Hippocampal formation (tissue), 2 donors: ENCODE data around the gene SLC22A23.

ENCODE experiments used
- DNase-seq, 2 donors: peaks; one replicate each; lab custom pipeline; 2025; lab: John Stamatoyannopoulos, UW

SLC22A23 gene

DNA sequence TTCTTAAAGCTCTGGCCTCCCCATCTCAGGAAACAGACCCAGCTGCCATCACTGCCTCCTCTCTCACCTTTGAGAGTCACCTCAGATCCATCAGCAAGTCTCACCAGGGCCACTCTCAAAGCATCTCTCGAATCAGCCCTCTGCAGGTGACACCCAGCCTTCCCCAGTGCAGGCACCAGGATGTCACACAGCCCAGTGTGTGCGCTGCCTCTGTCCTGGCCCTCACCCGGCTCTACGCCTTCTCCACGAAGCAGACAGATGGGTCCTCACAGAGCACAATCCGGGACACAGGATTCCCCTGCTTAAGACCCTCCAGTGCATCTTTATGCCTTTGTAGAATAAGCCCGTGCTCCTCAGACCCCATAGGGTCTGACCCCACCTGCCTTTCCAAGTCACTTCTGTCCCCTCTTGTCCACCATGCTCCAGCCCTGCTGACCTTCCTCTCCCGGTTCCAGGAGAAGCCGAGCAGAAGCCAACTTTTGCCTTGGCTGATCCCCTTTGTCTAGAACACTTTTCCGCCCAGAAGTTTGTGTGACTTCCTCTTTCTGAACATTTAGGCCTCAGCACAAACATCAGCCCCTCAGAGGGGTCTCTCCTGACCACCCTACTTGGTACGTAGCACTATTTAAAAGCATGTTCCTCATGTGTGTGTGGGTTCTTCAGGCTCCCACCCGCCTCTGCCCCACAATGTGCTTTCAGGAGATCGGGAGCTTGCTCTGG is 137.9 kb downstream of the SLC22A23 start:
- DNase-seq, result no peak

DNA sequence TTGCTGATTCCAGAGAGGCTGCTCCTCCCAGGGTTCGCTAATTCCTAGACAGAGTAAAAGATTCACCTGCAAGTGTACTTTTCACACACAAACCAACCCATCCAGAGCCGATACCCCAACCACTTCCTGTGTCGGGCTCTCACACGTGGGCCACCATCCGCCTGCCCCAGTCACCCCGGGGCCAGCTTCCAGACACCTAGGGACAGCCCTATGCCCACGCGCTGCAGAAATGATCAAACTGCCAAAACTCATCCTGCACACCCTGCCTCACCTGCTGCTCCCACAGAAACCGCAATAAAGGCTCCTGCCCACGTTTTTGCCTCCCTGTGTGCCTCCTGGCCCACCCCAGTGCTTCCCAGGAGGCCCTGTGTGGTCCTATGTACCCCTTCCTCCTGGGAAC is 138.6 kb downstream of the SLC22A23 start:
- no peak for DNase-seq

DNA sequence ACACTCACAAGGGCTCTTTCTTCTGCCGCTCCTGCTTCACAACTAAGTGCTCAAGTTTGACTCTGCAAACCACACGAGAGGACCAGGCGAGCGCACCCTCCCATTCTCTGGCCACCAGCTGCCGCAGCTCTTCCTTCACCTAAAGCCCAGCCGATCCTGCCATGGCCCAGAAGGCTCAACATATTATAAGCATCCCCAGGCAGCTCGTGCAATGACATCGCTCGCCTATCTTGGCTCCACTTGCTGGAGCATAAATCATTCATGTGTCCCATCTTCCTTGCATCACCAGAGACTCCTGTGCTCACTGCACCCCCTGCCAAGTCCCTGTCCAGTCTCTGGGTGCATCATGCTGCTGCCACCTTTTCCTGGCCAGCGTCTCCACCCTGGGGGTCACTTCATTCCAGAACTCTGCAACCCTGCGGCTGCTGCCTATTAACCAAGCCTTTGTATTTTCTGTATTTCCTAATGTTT is 139.1 kb downstream of the SLC22A23 start:
- no peak for DNase-seq

GRCh38 chr6:3316818-3317217 is 140.0 kb downstream of the SLC22A23 start:
- no peak for DNase-seq

DNA sequence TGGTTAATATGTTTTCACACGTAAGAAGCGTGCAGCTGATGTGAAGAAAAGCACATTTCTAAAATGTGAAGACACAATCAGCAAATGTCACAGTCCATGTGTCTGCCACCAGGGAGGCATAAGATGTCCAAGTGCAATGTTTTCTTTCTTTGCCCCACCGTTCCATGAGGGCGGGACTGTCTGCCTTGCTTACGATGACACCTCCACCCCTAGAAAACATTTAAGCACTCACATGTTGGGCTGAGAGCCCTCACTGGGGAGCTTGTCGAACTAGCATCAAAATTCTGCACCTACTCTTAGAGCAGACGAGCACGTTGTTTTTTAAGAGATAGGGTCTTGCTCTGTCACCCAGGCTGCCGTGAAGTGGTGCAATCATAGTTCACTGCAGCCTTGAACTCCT is 140.5 kb downstream of the SLC22A23 start:
- no peak for DNase-seq

DNA sequence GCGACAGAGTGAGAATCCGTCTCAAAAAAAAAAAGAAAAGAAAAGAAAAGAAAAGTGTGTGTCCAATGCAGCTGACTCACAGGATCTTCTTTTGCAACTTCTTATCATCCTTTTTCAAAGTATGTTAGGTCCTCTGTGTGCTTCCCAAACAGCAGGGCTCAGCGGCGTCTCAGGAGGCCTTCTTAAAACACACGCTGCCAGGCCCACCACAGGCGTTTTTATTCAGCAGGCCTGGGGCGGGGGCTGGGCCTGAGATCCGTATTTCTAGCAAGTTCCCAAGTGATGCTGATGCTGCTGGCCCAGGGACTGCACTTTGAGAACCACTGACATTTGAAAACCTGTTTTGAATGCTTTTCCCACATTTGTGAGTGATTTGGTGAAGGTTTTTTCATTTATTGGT is 141.0 kb downstream of the SLC22A23 start:
- DNase-seq, result no peak

DNA sequence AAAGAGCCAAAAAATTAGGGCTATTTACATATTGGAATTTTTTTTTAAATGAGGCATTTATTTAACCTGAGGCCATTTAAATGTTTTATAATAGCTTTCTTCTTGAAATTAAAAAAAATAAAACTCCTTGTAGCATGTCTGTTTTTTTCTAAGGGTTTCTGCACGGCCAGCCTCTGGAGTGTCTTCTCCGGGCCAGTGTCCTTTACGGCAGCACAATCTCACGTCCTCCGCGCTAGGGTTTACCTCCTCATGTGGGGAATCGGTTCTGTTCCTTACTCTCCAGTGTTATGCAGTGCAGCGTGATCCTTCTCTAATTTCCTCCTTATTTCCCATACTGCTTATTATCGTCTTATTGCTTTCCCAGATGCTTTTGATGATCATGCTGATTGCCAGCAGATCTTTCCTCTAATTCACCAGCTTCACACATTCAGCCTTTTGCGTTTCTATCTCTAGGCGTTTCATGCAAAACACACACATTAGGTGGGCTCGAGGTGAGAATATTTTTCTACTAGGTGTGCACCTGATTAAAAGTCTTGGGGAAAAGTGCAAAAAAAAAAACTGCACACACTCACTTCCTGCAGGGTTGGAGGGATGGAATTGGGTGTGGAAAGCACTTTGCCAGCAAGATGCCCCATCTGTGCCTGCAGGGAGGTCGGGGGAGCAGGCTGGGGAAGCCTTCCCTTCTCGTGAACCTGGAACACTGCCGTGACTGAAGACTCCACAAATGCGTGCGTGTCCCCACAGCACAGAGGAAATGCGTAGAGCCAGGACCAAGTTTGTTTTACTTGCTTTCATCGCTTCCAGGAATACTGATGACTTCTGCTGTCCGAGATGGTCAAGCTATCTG is 142.0 kb downstream of the SLC22A23 start:
- no peak for DNase-seq

- DNase-seq, result no peak
Observed at GRCh38 chr6:3314176-3314575, 142.7 kb downstream of the SLC22A23 start.

DNA sequence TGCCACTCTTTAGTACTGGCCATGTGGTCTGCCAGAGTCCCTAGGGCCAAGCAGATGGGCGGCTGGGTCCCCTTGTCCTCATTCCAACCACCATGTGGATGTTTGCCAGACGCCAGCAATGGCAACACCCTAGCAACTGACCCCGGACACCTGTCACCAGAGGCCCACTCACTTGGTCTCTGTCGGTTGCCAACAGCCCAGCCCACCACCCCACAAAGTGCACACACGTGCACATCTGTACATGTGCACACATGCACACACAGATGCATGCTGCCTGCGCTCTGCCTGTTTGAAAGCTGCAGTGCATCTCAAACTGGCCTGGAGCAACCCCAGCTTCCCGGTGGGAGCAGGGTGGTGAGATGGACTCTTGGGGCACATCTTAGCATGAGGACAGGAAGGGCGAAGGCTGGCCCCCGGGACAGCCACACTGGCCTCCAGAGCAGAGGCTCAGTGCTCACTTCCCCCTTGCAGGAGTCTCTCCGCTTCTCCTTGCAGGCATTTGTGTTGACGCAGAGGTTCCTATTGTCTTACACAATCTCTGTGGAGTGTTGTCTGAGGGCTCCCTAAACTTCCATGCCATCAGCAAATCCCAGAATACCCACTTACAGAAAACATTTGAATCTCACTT is 144.1 kb downstream of the SLC22A23 start:
- no peak for DNase-seq

DNA sequence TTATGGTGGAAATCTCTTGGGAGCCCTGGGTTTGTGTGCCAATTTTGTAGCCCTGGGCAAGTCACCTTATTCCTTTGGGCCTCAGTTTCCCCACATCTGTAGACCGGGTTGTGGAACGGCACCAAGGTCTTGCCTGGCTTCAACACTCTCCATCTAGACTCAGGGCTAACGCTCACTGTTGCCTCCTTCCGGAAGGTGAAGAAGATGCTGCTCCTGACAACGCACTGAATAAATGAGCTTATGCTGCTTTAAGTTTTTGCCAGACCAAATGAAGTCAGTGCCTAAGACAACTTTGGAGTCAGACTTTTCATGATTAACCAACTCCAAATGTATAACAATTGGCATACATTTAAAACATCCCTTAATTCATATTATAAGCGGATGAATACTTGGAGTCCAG is 145.0 kb downstream of the SLC22A23 start:
- no peak for DNase-seq

DNA sequence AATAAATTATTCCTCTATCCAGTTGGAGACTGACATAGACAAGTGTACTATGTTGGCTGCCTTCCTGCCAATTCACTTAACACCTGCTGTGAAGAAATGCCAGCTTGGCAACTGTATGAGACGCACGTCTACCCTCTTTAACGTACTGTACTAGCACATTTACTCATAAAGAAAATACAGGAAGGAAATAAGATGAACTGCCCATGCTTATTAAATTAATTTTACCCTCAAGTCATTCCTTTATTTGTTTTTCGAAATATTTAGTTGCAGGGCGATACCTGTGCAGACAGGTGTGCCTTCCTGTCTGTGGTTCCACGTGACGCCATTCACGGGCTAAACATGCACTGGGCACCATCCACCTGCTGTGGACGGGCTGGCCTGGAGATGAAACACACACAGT is 146.1 kb downstream of the SLC22A23 start:
- DNase-seq, result no peak

- no peak for DNase-seq
Observed at GRCh38 chr6:3310051-3310448, 146.8 kb downstream of the SLC22A23 start.

- no peak for DNase-seq
Observed at GRCh38 chr6:3309391-3310050, 147.3 kb downstream of the SLC22A23 start.

DNA sequence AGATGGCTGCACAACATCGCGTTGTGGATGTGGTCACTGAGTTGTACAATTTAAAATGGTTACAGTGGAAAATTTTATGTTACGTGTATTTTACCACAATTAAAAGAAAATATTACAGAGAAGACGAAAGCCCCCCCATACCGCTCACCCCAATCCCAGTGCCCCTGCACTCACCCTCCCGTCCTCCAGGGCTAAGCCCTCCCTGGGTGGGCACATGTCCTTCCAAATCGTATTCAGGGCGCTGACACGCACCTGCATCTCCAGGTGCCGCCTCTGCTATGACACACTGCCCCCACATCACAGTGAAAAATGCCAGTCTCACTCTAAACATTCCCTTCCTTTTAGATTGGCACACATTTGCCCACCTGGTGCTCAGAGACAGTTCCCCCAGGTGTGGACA is 148.7 kb downstream of the SLC22A23 start:
- DNase-seq, result no peak

- no peak for DNase-seq
Observed at GRCh38 chr6:3307436-3307835, 149.4 kb downstream of the SLC22A23 start.

DNA sequence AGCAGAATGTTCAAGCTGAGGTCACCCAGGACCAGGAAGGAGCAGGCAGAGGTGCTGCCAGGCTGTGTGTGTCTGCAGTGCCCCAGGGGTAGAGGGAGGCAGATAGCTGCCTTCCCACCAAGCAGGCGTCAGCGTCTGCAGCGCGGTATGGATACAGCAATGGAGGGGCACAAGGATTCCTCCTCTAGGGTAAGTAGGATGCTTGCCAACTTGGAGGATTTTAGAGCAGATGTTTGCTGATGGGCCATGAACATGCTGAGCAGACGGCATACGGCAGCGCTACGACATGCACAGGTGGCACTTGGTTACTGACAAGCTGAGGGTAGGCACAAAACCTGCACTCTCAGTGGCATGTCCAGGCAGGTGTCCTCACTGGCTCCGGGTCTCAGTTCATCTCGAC is 150.0 kb downstream of the SLC22A23 start:
- no peak for DNase-seq

DNA sequence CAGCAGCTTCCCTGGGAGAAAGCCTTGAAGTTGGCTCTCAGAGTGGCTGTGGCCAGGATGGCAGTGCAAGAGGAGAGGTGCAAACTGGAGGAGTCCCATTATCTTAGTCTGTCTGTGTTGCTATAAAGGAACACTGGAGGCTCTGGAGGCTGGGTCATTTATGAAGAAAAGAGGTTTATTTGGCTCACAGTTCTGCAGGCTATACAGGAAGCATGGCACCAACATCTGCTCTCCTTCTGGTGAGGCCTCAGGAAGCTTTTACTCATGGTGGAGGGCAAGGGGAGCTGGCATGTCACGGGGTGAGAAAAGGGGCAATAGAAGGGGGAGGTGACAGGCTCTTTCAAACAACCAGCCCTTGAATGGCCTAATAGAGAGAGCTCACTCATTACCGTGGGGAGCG is 151.0 kb downstream of the SLC22A23 start:
- DNase-seq, result no peak

DNA sequence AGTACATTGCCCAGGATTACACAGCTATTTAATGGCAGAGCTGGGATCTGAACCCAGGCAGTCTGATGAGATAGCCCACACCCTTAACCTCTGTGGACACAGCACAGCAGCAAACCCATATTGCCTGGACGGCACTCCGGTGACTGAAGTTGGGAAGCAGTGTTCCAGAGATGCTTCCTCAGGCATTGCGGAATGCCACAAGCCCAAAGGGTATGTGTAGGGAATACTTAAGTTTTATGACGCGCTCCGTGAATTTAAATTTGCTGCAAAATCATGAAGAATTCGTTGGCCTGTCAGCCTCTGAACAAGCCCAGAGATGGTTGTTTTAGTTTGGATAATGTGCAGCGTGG is 151.7 kb downstream of the SLC22A23 start:
- no peak for DNase-seq

GRCh38 chr6:3304500-3305215 is 152.2 kb downstream of the SLC22A23 start:
- DNase-seq, result no peak

- DNase-seq, result no peak
Observed at GRCh38 chr6:3303795-3304411, 152.9 kb downstream of the SLC22A23 start.

GRCh38 chr6:3301506-3301905 is 155.3 kb downstream of the SLC22A23 start:
- DNase-seq, result no peak
